HG02571 (cell line): ENCODE measurements around the gene PTPN4.

Experiments used
- ATAC-seq: cut with Tn5 transposase; IDR thresholded peaks from one replicate; pipeline ENCODE4 v1.9.1; 2021; ENCODE audit warnings: mild to moderate bottlenecking, moderate library complexity; ENCODE audit not compliant: unreplicated experiment

Gene PTPN4

GRCh38 chr2:119849838-119850565, 90.3 kb downstream of the PTPN4 start:
- no peak for ATAC-seq

GRCh38 chr2:119852214-119852613, 92.5 kb downstream of the PTPN4 start:
- no peak for ATAC-seq

- no peak for ATAC-seq
Observed at GRCh38 chr2:119853777-119854399, 94.2 kb downstream of the PTPN4 start.

- ATAC-seq: no peak
Observed at GRCh38 chr2:119856469-119856901, 96.8 kb downstream of the PTPN4 start.

- no peak for ATAC-seq
Observed at GRCh38 chr2:119857742-119858141, 98.0 kb downstream of the PTPN4 start.

GRCh38 chr2:119859528-119859927, 99.8 kb downstream of the PTPN4 start:
- no peak for ATAC-seq

DNA sequence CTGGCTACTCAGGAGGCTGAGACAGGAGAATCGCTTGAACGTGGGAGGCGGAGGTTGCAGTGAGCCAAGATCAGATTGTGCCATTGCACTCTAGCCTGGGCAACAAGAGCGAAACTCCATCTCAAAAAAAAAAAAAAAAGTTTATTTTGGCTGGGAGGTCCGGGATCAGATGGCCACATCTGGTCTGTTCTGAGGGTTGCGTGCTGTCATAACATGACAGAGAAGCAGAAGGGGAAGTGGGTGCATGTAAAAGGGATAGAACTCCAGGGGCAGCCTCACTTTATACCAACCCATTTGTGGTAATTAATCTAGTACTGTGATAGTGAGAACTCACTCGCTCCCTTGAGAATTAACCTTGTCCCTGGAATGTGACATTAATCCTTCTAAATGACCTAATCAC, 101.2 kb downstream of the PTPN4 start:
- ATAC-seq: no peak

- peak; percentile 83 for ATAC-seq
Observed at GRCh38 chr2:119862127-119862889, 102.6 kb downstream of the PTPN4 start.

DNA sequence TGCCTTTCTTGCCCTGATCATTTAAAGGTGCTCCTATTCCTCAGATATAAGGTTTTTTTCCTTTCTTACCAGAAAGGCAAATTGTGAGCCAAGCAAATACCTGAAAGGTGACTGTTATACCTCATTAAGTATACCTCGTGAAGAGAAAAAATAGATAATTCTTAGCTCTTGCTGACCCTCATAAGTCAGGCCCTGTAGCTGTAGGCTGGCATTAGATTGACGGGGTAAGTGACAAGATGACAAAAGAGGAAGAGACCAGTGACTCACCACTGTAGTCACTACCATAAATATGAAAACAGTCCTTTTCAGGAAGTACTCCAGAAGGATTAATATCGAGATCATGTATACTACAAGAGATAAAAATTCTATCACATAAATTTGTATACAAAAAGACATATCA, 104.6 kb downstream of the PTPN4 start:
- ATAC-seq: peak; percentile 61

DNA sequence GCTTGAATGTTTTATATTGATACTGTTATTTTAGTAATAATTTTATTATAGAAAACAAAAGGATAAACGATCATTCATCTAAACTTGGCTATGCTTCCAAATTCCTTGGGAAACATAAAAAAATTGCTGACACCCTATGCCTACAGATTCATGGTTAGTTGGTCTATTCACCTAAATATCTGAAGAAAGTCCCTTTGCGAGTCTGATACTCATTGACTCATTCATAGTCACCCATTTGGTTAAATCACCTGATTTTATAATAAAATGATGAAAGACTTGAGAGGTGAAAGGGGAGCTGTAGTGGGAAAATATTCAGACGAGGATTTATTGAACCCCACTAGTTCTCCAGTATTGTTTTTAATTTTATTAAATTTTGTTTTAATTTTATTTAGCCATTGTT, 112.0 kb downstream of the PTPN4 start:
- ATAC-seq: no peak

- ATAC-seq: no peak
Observed at GRCh38 chr2:119873350-119874315, 113.9 kb downstream of the PTPN4 start.

GRCh38 chr2:119879502-119879901, 119.8 kb downstream of the PTPN4 start:
- ATAC-seq: no peak

GRCh38 chr2:119888680-119889079, 129.0 kb downstream of the PTPN4 start:
- ATAC-seq: no peak

DNA sequence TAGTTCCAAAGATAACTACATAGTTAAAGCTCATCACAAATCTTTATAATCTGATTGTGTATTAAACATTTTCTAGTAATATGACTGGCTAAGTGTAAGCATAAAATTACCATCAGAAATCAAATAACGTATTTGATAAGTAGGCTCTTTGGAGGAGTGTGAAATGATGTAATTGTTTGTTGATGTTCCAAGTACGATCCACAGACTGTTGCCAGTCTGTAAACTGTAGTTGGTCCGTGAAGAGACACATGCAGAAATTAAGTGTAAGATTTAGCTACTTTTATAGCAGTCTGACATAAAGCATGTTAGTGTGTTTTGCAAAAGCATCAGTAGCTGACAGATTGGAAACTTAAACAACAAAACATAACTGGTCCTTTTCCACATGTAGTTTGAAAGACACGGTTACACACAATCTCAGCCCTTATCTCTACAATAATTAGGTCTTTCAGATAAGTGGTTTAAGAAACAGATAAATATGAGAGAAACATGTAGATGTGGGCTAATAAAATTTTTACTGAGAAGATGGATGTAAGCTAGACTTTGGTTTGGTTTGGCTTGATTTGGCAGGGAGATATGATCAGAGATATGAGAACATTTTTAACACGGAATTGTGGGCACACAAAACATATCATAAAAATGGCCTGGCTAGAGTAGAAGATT, 138.1 kb downstream of the PTPN4 start:
- no peak for ATAC-seq

GRCh38 chr2:119901013-119901412, 141.3 kb downstream of the PTPN4 start:
- ATAC-seq: no peak

GRCh38 chr2:119910566-119910965, 150.8 kb downstream of the PTPN4 start:
- no peak for ATAC-seq

- ATAC-seq: no peak
Observed at GRCh38 chr2:119914266-119914665, 154.5 kb downstream of the PTPN4 start.

- no peak for ATAC-seq
Observed at GRCh38 chr2:119921825-119922224, 162.1 kb downstream of the PTPN4 start.

GRCh38 chr2:119922699-119923098, 163.0 kb downstream of the PTPN4 start:
- no peak for ATAC-seq

DNA sequence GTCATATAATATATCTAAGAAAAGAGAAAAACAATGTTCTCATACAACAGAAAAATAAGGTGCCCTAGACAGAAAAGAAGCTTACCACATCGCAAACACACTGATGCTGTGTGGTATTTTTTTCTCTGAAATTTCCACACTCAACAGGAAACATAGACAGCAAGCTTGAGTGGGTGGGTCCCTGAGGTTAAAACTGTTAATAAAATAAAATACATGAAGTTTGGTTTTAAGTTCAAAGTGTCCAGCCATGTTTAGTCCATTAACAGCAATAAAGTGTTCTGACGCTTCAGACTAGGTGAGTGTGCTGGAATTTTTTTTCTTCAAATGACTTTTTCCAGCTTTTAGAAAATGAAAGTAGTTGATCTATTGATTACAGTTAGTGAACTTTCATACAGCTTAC, 169.8 kb downstream of the PTPN4 start:
- no peak for ATAC-seq
